IPS-18c (cell line): ENCODE measurements around the gene GP5.

Source experiments
- H3K4me3 ChIP-seq: 2 replicates; pipeline ENCODE4 v1.7.0; 2013; ENCODE audit warnings: low read depth, mild to moderate bottlenecking, low read length, moderate library complexity; ENCODE audit not compliant: insufficient read depth
- H3K9me3 ChIP-seq: one replicate; pipeline ENCODE4 v1.6.1; 2013; ENCODE audit warnings: mild to moderate bottlenecking, low read length, moderate library complexity; ENCODE audit not compliant: control insufficient read depth, insufficient read depth

The GP5 gene

GRCh38 chr3:194384156-194384555 is 14.9 kb downstream of the GP5 start:
- H3K4me3 ChIP-seq, result no peak overlapping the region
- H3K9me3 ChIP-seq, result no peaks in the 10 kb centered on the region

DNA sequence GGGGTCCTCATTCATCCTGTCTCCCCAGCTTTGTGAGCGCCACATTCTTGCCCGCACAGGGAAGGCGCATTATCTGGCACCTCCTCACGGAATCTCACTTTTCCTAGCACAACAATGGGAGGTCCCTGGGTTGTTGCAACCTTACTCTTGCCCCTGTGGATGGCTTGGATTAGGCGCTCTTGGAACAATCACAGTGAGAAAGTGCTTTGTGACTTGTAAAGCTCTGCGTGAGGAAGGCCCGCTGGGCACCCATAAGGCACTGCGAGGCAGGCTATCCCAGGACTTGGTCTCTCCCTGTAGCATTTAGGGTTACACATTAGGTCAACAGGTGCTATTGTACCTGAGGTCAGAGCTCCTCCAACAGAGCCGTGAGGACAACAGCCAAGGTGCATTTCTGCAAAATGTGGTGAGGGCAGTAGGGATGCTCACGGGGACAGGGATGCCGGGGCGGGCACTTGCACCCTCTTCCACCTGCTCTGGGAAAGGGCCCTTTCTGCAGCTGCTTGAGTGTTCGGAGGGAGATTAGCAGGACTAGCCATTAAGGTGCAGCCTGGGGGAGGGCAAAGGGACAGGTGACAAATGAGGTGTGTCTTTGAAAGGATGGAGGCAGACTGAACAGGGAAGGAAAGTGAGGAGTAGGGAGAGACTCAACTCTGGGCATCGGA is 15.7 kb downstream of the GP5 start:
- Histone ChIP-seq H3K4me3 (no peak overlapping the region), H3K9me3 (no peaks in the 10 kb centered on the region)

DNA sequence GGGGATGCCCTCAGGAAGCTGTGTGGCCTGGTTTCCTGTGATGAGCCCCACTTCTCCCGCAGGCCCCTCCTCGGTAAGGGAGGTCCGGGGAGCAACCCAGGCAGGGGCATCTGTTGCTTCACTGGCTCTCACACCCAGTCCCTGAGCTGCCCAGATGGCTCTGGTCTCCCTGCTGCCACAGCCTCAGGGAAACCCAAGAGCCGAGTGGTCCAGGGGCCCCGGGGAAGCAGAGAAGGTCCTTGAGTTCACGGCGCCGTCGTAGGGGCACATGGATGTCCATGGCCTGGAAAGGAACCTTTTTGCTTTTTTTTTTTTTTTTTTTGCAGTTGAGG is 16.2 kb downstream of the GP5 start:
- Histone ChIP-seq H3K4me3 (no peak overlapping the region), H3K9me3 (no peaks in the 10 kb centered on the region)

DNA sequence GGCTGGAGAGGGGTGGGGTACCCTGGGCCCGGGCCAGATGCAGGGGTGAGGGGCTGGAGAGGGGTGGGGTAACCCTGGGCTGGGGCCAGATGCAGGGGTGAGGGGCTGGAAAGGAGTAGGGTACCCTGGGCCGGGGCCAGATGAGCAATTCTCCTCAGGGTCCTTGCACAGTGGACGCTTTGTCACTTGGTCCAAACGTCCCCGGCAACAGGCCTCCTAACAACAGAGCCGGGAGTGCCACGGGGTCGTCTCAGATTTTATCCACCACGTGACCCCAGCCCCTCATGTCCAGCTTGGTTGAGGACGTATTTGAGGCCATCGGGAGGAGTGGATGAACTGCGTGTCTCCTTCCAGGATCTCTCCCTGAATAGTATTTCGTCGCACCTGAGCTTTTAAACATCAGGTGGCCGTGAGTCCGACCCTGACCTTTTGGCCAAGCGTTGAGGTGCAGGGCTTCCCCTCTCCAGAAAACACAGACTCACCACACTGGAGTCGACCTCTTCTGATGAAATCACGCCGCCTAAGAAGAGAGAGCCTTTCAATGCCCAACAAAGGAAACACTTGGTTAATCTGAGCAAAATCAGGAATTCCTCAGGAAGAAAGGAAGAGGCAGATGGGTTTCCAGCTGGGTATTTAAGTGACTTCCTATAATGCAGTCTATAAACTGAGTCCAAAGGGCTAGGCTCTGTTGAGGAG is 16.7 kb downstream of the GP5 start:
- H3K4me3 ChIP-seq, result no peak overlapping the region
- no peaks in the 10 kb centered on the region for H3K9me3 ChIP-seq

GRCh38 chr3:194381460-194381875 is 17.6 kb downstream of the GP5 start:
- Histone ChIP-seq H3K9me3 (no peaks in the 10 kb centered on the region), H3K4me3 (no peak overlapping the region)

- no peaks in the 10 kb centered on the region for H3K9me3 ChIP-seq
Observed at GRCh38 chr3:194380326-194380725, 18.7 kb downstream of the GP5 start.

GRCh38 chr3:194379651-194380050 is 19.4 kb downstream of the GP5 start:
- Histone ChIP-seq H3K4me3 (no peak overlapping the region), H3K9me3 (no peaks in the 10 kb centered on the region)

More at GRCh38 chr3:194380326-194380725, 18.7 kb downstream of the GP5 start:
- H3K4me3 ChIP-seq, result no peak overlapping the region

DNA sequence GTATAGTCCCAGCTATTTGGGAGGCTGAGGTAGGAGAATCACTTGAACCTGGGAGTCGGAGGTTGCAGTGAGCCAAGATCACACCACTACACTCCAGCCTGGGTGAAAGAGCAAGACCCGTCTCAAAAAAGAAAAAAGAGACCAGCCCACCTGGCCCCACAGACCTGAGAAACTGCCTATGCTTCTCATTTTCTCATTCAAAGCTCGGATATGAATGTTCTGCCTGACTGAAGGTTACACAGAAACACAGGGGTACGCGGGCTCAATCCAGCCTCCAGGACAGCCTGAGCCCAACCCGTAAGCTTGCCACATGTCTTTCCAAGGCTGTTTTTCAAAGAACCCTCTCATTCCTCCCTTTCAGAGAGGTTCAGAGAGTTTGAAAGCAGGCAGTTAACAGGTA is 19.8 kb downstream of the GP5 start:
- no peak overlapping the region for H3K4me3 ChIP-seq

GRCh38 chr3:194377708-194378107 is 21.4 kb downstream of the GP5 start:
- H3K4me3 ChIP-seq, result no peak overlapping the region
- no peaks in the 10 kb centered on the region for H3K9me3 ChIP-seq

More for the DNA sequence above, 19.8 kb downstream of the GP5 start:
- H3K9me3 ChIP-seq, result no peaks in the 10 kb centered on the region

- Histone ChIP-seq H3K9me3 (no peaks in the 10 kb centered on the region), H3K4me3 (no peak overlapping the region)
Observed at GRCh38 chr3:194376241-194376560, 22.9 kb downstream of the GP5 start.

GRCh38 chr3:194375473-194376240 is 23.4 kb downstream of the GP5 start:
- Histone ChIP-seq H3K4me3 (no peak overlapping the region), H3K9me3 (no peaks in the 10 kb centered on the region)

- no peak overlapping the region for H3K4me3 ChIP-seq
- no peaks in the 10 kb centered on the region for H3K9me3 ChIP-seq
Observed at GRCh38 chr3:194374935-194375334, 24.1 kb downstream of the GP5 start.

DNA sequence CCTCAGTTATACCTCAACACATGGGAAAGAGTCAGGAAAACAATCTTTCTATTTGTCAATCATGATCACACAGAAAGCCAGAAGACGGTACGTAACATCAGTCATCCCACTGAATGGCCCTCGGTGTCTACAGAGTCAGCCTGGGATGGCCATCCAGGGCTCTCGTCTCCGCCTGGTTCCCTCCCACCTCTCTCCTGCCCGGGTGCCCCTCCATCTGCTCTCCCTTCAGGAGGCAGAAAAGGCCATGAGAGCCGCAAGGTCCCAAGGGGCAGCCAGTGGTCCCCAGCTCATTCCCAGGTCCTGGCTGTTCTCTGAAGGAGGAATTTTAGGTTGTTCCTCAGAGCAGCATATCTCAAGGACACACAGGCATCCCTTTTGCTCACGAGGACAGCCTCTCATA is 25.2 kb downstream of the GP5 start:
- Histone ChIP-seq H3K4me3 (no peak overlapping the region), H3K9me3 (no peaks in the 10 kb centered on the region)

DNA sequence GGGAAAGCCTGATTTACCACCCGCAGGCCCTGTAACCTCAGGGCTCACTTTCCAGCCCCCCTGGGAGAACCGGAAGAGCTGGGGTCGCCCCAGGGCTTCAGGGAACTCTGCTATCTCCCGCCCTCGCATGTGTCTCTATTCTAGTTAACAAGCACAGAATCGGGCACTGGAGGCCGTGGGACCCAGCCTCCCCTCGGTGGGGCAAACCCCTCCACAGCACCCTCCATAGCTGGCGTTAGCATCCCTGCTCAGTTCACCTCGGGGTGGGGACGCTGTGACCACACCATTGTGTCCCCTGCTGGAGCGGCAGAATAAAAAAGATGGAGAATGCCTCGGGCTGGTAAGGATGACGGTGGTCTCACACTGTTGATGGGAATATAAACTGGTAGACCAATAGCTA is 26.0 kb downstream of the GP5 start:
- no peak overlapping the region for H3K4me3 ChIP-seq
- no peaks in the 10 kb centered on the region for H3K9me3 ChIP-seq

GRCh38 chr3:194370753-194371152 is 28.3 kb downstream of the GP5 start:
- H3K4me3 ChIP-seq, result no peak overlapping the region
- no peaks in the 10 kb centered on the region for H3K9me3 ChIP-seq

- peaks cover under 1% of the 10 kb centered on the region for H3K9me3 ChIP-seq
- no peak within 1 kb of the TSS for H3K4me3 ChIP-seq
Observed at GRCh38 chr3:194369522-194370279, 29.4 kb downstream of the GP5 start, which contains the start of gene LRRC15. LRRC15 (minus strand) TSS chr3:194369743; CDS start chr3:194361043, 8,700 bp downstream.

- peaks cover 4% of the 10 kb centered on the region for H3K9me3 ChIP-seq
- no peak overlapping the region for H3K4me3 ChIP-seq
Observed at GRCh38 chr3:194368918-194369317, 30.1 kb downstream of the GP5 start.
